Raji (cell line): Measurements from ENCODE around the gene TRPM3.

Source experiments
- POLR2A ChIP-seq: IDR thresholded peaks from 2 replicates; pipeline ENCODE4 v1.6.1; 2011; ENCODE audit warnings: low read depth, low read length, control low read depth; ENCODE audit not compliant: insufficient read depth

The TRPM3 gene

DNA sequence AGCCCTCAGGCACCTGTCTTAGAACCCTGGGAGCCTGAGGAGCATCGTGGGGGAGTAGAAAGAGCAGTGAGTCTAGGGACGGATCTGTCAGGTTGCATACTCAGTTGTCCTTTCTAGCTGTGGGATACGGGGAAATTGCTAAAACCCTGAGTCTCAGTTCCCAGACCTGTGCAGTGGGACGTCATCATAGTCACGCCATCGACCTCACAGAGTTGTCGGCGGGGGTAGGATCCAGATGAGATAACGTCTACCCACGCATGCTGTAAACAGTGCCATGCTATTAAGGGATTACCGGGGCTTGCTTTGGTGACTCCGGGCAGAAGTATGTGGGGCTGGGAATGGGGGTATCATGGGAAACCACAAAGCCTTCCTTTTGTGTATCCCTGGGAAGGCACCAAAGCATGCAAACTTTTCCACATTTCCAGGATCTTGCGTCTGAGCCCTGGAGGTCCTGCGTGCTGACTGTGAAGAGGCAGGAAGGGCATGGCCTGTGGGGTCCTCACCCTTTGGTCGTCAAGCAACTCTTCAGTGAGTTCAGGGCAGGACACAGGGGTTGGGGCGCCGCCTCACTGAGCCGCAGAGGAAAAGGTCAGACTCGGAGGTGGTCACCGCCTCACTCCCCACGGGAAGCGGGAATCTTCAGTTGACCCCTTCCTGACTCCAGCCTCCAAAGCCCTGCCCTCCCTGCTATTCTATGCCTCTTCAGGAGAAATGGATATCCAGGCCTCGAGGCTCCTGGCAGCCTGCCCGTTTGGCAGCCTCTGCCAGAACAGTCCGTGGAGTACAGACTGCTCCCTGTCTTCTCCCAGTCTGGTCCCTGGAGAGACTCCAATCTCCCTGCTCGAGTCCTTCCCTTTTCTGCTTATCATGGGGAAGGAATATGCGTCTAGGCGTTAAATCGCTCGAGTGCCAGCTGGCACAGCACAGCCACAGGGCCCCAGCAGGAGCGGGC is 520.1 kb downstream of the TRPM3 start:
- TF ChIP-seq POLR2A: no peak

DNA sequence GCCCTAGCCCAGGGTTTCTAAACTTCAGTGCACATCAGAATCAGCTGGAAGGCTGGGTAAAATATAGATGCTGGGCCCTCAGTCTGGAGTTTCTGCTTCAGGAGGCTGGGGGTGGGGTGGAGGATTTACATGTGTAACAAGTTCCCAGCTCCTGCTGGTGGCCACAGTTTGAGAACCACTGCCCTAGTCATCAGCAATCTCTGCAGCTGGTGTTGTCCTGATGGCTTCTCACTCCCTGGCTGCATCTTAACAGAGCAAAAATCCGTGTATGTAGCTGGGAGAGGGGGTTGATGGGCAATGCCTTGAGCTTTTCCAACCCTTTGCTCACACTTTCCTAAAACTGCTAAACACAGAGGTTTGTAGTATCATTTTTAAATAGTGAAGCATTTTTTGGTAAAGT is 520.9 kb downstream of the TRPM3 start:
- no peak for TF ChIP-seq POLR2A

DNA sequence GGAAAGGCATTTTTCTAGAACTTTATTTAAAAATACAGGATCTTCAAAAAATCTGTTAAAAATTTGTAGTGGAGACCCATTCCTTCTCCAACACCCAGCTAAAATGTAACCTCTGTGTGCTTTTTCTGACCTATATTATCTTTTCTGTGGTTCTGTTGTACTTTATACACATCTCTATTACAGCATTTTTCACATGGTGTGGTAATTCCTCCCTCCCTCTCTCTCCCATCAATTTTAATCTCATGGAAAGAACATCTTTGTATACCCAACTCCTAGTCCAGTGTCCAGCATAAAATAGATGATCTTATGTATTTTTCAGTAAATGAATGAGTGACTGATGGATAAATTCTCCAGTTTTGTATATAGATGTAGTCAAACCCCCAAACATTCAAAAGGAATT is 523.5 kb downstream of the TRPM3 start:
- TF ChIP-seq POLR2A: no peak

DNA sequence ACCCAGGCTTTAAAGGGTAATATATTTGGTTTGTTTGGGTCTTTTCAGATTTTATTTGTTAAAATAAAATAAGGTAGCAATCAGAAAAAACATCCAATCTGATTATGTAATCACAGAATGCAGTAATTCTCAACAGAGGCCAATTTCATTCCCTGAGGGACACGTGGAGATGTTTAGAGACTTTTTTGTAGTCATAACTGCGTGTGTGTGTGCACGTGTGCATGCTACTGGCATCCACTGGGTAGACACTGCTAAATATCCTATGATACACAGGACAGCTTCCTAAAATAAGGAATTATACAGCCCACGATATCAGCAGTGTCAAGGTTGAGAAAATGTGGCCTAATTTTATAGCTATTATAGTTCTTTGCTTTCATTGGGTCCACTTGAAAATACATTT is 526.2 kb downstream of the TRPM3 start:
- TF ChIP-seq POLR2A: no peak

GRCh38 chr9:70594386-70594944 is 527.0 kb downstream of the TRPM3 start:
- no peak for TF ChIP-seq POLR2A

- no peak for TF ChIP-seq POLR2A
These were observed 528.2 kb downstream of the TRPM3 start for GRCh38 chr9:70593241-70593640.

DNA sequence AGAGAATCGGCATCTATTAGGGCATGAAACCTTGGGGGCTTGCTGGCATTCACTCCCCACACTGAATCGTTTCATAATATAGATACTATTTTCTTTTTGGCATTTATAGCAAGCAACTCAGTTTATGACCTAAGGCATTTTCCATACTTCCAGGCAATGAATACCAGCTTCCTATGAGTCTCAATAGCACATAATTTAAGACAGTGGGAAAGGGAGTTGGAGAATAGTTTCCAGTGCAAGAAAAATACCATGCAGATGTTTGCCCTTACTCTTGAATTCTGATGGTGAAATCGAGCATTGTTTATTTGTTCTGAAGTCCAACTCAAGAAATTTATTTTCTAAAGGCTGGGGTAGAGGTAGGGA is 531.1 kb downstream of the TRPM3 start:
- TF ChIP-seq POLR2A: no peak

DNA sequence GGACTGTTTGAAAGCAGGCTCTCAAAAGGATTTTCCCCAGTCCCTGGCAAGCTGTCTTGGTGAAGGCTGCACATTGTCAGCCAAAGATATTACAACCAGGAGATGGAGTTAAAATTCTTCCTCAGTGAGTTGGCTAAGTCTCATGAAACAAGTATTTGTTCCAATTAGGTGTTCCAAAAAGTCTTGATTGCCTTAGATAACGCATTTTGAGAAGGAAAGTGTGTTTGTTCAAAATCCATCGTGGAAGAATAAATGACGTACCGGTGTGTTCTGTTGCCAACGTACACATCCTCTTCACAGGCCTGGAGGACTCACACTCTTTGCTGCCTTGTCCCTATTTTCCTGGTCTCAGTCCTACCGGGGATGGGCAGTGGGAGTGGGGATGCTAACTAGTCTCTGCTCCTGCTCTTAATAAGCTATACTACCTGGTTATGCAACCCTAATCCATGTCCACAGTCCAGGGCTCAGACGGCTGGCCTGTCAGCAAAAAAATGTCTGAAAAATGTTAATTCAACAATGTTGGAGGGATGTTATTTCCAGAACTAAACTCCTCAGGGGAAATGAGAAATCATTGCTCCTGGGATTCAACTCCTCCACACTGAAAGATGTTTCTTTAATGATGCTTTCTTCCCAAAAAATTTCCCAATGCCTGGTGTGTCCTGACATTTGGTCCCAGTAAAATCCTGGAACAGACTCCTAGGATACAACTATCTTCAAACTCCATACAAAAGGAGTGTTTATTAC is 531.7 kb downstream of the TRPM3 start:
- no peak for TF ChIP-seq POLR2A

DNA sequence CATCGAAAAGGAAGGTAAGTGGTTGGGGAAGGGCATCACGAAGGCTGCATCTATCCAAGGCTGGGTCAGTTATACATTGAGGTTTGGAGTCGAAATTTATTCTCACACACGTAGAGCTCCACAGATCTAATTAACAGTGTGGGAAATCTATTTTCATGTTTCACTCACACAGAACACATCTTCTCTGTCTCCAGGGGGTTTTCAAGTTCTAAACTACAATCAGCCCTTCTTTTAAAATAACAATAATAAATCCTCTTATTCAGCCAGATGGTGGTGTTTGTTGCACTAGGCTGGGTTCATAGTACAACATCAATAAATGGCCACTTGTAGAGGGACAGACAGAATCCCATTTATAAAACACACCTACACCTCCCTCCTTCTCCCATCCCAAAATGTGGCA is 532.4 kb downstream of the TRPM3 start:
- TF ChIP-seq POLR2A: no peak

DNA sequence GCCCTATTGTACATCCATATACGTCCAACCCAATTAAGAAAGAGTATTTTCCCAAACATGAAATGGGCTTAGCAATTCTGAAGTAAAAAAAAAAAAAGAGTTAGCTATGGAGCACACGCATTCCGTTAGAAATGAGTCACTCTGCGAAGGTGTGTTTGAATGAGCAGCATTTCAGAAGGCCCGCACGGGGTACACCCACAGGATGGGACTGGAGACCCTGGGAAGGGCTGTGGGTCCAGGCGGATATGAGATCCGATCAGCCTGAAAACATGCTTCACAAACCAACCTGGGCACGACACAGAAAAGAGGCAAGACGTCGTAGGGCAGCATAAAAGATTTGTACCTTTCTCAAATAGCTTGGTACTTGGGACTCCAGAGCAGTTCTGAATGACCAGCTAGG is 533.0 kb downstream of the TRPM3 start:
- no peak for TF ChIP-seq POLR2A

- no peak for TF ChIP-seq POLR2A
These were observed 534.2 kb downstream of the TRPM3 start for GRCh38 chr9:70587201-70587600.

DNA sequence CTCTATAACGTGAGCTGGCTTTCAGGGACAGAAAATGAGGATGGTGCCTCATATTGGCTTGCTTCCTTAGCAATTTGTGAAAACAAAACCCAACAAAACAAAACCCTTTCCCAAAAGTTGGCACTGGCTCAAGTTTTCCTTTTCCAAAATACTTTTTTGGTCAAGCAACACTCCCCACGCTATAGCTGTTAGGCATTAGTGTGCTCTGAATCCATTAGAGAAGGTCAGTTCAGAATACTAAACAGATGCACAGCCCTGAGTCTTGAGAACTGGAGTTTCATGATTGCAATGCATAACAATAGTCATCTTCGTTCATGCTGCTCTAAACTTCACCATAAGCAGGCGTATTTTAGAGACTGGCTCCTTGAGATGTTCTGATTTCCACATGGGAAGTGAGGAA is 534.9 kb downstream of the TRPM3 start:
- TF ChIP-seq POLR2A: no peak

DNA sequence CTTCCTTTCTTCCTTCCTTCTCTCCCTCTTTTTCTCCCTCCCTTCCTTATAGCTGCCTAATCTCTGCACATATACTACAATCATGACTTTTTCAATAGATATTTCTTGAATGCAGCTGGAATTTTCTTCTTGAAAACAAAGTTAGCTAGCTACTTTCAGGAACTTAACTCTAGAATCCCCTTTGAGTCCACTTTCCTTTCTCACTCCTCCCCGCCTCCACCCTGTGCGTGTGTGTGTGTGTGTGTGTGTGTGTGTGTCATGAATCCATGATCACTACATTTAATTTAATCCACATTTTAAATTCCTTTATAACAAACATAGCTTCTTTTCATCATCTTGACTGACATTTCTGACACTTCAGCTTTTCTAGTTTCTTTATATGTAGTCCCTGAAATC is 539.5 kb downstream of the TRPM3 start:
- TF ChIP-seq POLR2A: no peak

DNA sequence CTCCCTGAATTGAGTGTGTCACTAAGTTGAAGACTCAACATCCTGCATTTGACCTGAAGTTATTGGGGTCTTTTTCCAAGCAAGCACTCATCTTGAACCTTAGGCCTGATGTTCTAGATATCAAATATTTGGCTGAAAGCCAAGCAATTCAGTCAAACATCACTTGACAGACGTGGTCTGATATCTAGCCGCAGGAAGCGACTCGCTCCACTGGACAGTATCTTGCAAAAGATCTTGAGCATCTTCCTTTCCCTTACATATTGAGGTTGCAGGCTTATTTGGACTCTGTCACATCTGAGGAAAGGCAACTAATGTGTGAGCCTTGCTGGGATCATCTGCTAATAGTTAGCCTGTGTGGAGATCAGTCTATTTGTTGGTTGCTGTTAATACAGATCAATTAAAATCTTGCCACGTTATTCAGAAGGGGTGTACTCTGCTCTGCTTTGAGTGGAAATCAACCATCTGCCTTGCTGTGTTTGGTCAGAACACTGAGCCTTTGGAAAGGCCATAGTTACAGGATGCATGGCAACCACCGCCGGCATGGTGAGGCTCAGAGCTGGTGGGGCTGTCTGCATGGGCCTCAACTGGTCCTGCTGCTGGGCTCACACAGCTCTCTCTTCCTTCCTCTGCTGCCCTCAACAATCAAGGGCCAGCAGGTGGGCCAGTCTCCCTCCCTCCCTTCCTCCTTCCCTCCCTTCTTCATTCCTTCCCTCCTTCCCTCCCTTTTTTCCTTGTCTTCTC is 540.0 kb downstream of the TRPM3 start:
- no peak for TF ChIP-seq POLR2A

GRCh38 chr9:70580606-70581195 is 540.7 kb downstream of the TRPM3 start:
- no peak for TF ChIP-seq POLR2A
